Thymus (tissue), 11 donors: ENCODE results near the gene PDE7B. TPM values are rescaled to one million over a fixed set of nuclear protein-coding genes. Genes with fewer than 3 reads are reported as not detected.

Experiments used
- DNase-seq, 9 donors: peaks; one replicate each; pipeline ENCODE4 v3.0.0-alpha.2; 2013; ENCODE audit warnings: low spot score in 9 of 9, low read depth in 6 of 9, missing footprints in 1 of 9
- H3K27ac ChIP-seq, 2 donors: one replicate each; pipeline ENCODE4 v1.5.1; 2013; ENCODE audit warnings: control low read depth in 1 of 2, low read depth in 1 of 2, low read length in 1 of 2, mild to moderate bottlenecking in 1 of 2, moderate library complexity in 1 of 2
- H3K27me3 ChIP-seq, 2 donors: one replicate each; pipeline ENCODE4 v1.5.1; 2013; ENCODE audit warnings: low read length in 1 of 2; ENCODE audit not compliant: control insufficient read depth in 2 of 2, insufficient read depth in 1 of 2
- H3K36me3 ChIP-seq, 2 donors: one replicate each; pipeline ENCODE4 v1.5.1; 2013; ENCODE audit warnings: low read length in 1 of 2, mild to moderate bottlenecking in 1 of 2, moderate library complexity in 1 of 2; ENCODE audit not compliant: control insufficient read depth in 2 of 2, insufficient read depth in 2 of 2
- H3K4me1 ChIP-seq, 2 donors: one replicate each; pipeline ENCODE4 v1.5.1; 2013; ENCODE audit warnings: low read length in 2 of 2; ENCODE audit not compliant: control insufficient read depth in 2 of 2, insufficient read depth in 2 of 2
- H3K4me3 ChIP-seq, 2 donors: one replicate each; pipeline ENCODE4 v1.5.1; 2013; ENCODE audit warnings: low read length in 2 of 2, control low read depth in 1 of 2, mild to moderate bottlenecking in 1 of 2
- H3K9me3 ChIP-seq, 2 donors: one replicate each; pipeline ENCODE4 v1.5.1; 2013; ENCODE audit warnings: low read length in 1 of 2, mild to moderate bottlenecking in 1 of 2; ENCODE audit not compliant: control insufficient read depth in 2 of 2, insufficient read depth in 1 of 2
- WGBS: extraction: QIAGEN DNeasy Blood & Tissue Kit; methylation state at CpG from one replicate; pipeline ENCODE4 v1.1.7; 2013; 5-methylcytosine and 5-hydroxymethylcytosine counted together
- polyA plus RNA-seq: library from polyadenylated mRNA; stranded (reverse); fragments of 200-250 nt; gene quantifications from one replicate; pipeline ENCODE4 v1.2.3, GENCODE V29; 2013
- total RNA-seq: library from RNA; stranded (reverse); fragments of 120-200 nt; gene quantifications from one replicate; pipeline ENCODE4 v1.2.4, GENCODE V29; 2013
- donor health status: healthy.

Gene PDE7B
- total and polyA plus RNA-seq, 2 donors: 4.4 to 5.8 TPM

GRCh38 chr6:136175873-136176272, 324.4 kb downstream of the PDE7B start:
- no peak overlapping the region for H3K27ac ChIP-seq
- H3K4me3 ChIP-seq: no peak overlapping the region
- H3K27me3 ChIP-seq: no peaks in the 10 kb centered on the region
- peaks cover 8 to 16% of the 10 kb centered on the region in 2 donors for H3K4me1 ChIP-seq
- WGBS: 96% methylated on average over 1 of the region's 1 CpG
- H3K36me3 ChIP-seq: peaks cover 3 to 4% of the 10 kb centered on the region in 2 donors
- no peaks in the 10 kb centered on the region for H3K9me3 ChIP-seq
- no peak for DNase-seq

- H3K4me1 ChIP-seq: peaks cover 8 to 11% of the 10 kb centered on the region in 2 donors
- no peak overlapping the region for H3K4me3 ChIP-seq
- no peaks in the 10 kb centered on the region for H3K27me3 ChIP-seq
- peak in 3 of 9 donors; percentile 7 to 51 (median 13) for DNase-seq
- WGBS: 13% methylated on average over 2 of the region's 2 CpGs
- H3K9me3 ChIP-seq: no peaks in the 10 kb centered on the region
- peaks cover 3 to 6% of the 10 kb centered on the region in 2 donors for H3K36me3 ChIP-seq
- no peak overlapping the region for H3K27ac ChIP-seq
Measured at GRCh38 chr6:136178749-136179148, 327.2 kb downstream of the PDE7B start.

GRCh38 chr6:136180704-136181511, 329.4 kb downstream of the PDE7B start:
- WGBS: 92% methylated on average over 4 of the region's 4 CpGs
- Histone ChIP-seq H3K27me3 (no peaks in the 10 kb centered on the region), H3K4me3 (no peak overlapping the region), H3K36me3 (peaks cover 3 to 6% of the 10 kb centered on the region in 2 donors), H3K4me1 (peaks cover 8% of the 10 kb centered on the region in 2 donors), H3K9me3 (no peaks in the 10 kb centered on the region), H3K27ac (no peak overlapping the region)
- no peak for DNase-seq

- Histone ChIP-seq H3K4me1 (peaks cover 8% of the 10 kb centered on the region in 2 donors), H3K27ac (no peak overlapping the region), H3K27me3 (no peaks in the 10 kb centered on the region), H3K36me3 (peaks cover 3 to 6% of the 10 kb centered on the region in 2 donors), H3K9me3 (no peaks in the 10 kb centered on the region), H3K4me3 (no peak overlapping the region)
- no peak for DNase-seq
- WGBS: 94% methylated on average over 1 of the region's 1 CpG
Measured at GRCh38 chr6:136181512-136181833, 330.0 kb downstream of the PDE7B start.

GRCh38 chr6:136181861-136182260, 330.4 kb downstream of the PDE7B start:
- H3K36me3 ChIP-seq: peaks cover 3 to 6% of the 10 kb centered on the region in 2 donors
- peaks cover 8% of the 10 kb centered on the region in 2 donors for H3K4me1 ChIP-seq
- WGBS: 96% methylated on average over 1 of the region's 1 CpG
- no peak overlapping the region for H3K4me3 ChIP-seq
- H3K27ac ChIP-seq: no peak overlapping the region
- H3K9me3 ChIP-seq: no peaks in the 10 kb centered on the region
- DNase-seq: no peak
- no peaks in the 10 kb centered on the region for H3K27me3 ChIP-seq

- Histone ChIP-seq H3K4me1 (no peaks in the 10 kb centered on the region), H3K27me3 (no peaks in the 10 kb centered on the region), H3K4me3 (no peak overlapping the region), H3K27ac (no peak overlapping the region), H3K9me3 (no peaks in the 10 kb centered on the region), H3K36me3 (peaks cover 3 to 6% of the 10 kb centered on the region in 2 donors)
- 90% methylated on average over 1 of the region's 1 CpG for WGBS
- no peak for DNase-seq
Measured at GRCh38 chr6:136184738-136185137, 333.2 kb downstream of the PDE7B start.

- no peak for DNase-seq
- H3K4me3 ChIP-seq: no peak overlapping the region
- WGBS: 97% methylated on average over 1 of the region's 1 CpG
- H3K9me3 ChIP-seq: no peaks in the 10 kb centered on the region
- H3K4me1 ChIP-seq: no peaks in the 10 kb centered on the region
- peaks cover 0 to 3% of the 10 kb centered on the region in 2 donors for H3K36me3 ChIP-seq
- H3K27ac ChIP-seq: no peak overlapping the region
- no peaks in the 10 kb centered on the region for H3K27me3 ChIP-seq
Measured at GRCh38 chr6:136186363-136186762, 334.9 kb downstream of the PDE7B start.

- Histone ChIP-seq H3K4me1 (no peaks in the 10 kb centered on the region), H3K27ac (no peak overlapping the region), H3K27me3 (no peaks in the 10 kb centered on the region), H3K9me3 (no peaks in the 10 kb centered on the region), H3K4me3 (no peak overlapping the region), H3K36me3 (peaks cover 0 to 3% of the 10 kb centered on the region in 2 donors)
- no peak for DNase-seq
- WGBS: 98% methylated on average over 2 of the region's 2 CpGs
Measured at GRCh38 chr6:136188486-136188885, 337.0 kb downstream of the PDE7B start.

GRCh38 chr6:136189104-136189503, 337.6 kb downstream of the PDE7B start:
- Histone ChIP-seq H3K36me3 (peaks cover 0 to 3% of the 10 kb centered on the region in 2 donors), H3K27ac (no peak overlapping the region), H3K4me3 (no peak overlapping the region), H3K9me3 (no peaks in the 10 kb centered on the region), H3K27me3 (no peaks in the 10 kb centered on the region), H3K4me1 (no peaks in the 10 kb centered on the region)
- no peak for DNase-seq
- 99% methylated on average over 3 of the region's 3 CpGs for WGBS
